Uterus (tissue), 2 donors: ENCODE data around the gene CREBL2.

ENCODE experiments used
- CTCF ChIP-seq, 4 experiments: fragments of 200-600 bp in 2 of 4; fragments of 450-650 bp in 2 of 4; sonication (generic) in 2 of 4; IDR thresholded peaks; one replicate each; pipeline ENCODE4 v1.5.1; 2016 to 2019; ENCODE audit warnings: antibody characterized with exemption in 4 of 4, mild to moderate bottlenecking in 2 of 4, moderate library complexity in 1 of 4
- POLR2A ChIP-seq, 2 donors: fragments of 450-650 bp; IDR thresholded peaks; one replicate each; pipeline ENCODE4 v1.6.1; 2016; ENCODE audit warnings: antibody characterized with exemption in 2 of 2, mild to moderate bottlenecking in 1 of 2, moderate library complexity in 1 of 2

GRCh38 chr12:12665194-12665593 is 53.5 kb downstream of the CREBL2 start:
- TF ChIP-seq CTCF (IDR thresholded peaks at IDR 0.05), result no peak
- no peak for TF ChIP-seq POLR2A (IDR thresholded peaks at IDR 0.05)
